GM18526 (cell line): ENCODE results near the gene GANAB.
A peak's percentile ranks its signal among the peaks of the same experiment; 100 is the strongest.

ENCODE experiments used
- POLR2A ChIP-seq: IDR thresholded peaks from 3 replicates; pipeline ENCODE4 v1.6.1; 2011; ENCODE audit not compliant: insufficient read length; ENCODE audit errors: extremely low read depth

The GANAB gene

GRCh38 chr11:62645946-62646824, at the start of gene GANAB:
Gene GANAB, minus strand, starts transcription at chr11:62646613. Its CDS starts 14 bp downstream, at chr11:62646599.
- TF ChIP-seq POLR2A, result peak; percentile 90

DNA sequence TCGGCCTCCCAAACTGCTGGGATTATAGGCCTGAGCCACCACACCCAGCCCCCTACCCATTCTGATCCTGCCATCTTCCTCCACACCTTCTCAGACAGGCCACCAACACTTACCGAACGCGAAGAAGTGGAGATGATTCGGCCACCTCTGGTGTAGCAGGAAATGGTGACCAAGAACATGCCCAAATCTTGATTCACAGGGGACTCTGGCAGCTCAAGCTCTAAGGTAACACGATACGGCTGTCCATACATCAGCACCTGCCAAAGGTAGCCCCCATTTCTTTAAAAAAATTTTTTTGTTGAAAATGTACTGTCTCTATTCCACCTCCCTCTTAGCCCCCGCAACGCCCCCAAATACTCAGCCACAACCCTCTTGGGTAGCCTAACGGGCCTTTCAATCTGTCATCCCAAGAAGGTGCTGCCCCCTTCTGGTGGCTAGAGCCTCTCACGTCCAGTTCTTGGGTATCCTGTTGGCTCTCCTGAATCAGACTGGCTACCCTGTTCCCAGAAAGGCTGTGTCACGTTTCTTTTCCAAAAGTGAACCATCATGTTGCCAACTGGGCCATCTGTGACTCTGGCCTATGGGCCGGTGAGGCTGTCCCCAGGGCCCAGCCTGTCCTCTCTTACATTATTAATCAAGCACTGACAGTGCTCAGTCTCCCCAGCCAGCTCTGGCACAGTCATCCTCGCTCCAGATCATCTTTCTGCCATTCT, 48.2 kb upstream of the GANAB start:
- TF ChIP-seq POLR2A, result no peak

GRCh38 chr11:62689421-62690183, 43.2 kb upstream of the GANAB start, which contains the start of gene LRRN4CL:
Gene LRRN4CL, minus strand, starts transcription at chr11:62689530. Its CDS starts 1,022 bp downstream, at chr11:62688508.
- TF ChIP-seq POLR2A, result no peak

- no peak for TF ChIP-seq POLR2A
Observed at GRCh38 chr11:62688491-62688890, 42.1 kb upstream of the GANAB start.

DNA sequence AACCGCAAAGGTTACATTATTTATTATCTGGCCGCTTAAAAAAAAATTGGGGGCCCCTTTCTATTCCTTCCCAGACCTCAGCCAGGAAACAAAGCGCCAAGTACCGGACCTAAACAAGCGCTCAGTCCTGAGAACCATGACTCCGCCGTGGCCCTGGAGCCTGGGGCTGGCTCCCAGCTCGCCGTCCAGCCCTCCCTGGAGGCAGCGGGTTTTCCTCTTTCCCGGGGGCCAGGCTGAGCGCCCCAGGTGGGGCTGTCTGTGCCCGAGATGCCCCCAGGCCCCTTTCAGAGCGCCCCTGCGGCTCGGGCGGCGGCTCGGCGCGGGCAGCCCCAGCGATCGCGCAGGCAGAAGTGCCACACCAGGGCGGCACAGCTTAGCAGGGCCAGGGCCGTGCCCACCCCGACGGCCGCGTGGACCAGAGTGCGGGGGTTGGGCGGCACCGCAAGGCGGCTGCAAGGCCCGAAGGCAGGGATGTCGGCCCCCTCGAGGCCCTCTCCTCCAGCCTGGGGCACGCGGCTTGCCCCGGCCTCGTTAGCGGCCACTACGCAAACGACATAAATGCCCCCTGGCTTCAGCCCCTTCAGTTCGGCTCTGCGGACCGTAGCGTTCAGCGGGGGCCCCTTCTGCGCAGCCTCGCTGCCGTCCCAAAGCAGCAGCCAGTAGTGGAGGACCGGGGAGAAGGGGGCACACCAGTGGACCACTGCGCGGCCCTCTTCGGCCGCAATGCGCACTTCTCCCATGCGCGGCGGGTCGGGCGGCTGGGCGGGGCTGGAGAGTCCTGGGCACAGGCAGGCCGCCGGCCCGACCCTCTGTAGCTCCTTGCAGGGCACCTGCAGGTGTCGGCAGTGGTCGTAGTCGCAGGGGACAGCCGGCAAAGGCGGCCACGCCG, 41.3 kb upstream of the GANAB start:
- TF ChIP-seq POLR2A, result no peak

DNA sequence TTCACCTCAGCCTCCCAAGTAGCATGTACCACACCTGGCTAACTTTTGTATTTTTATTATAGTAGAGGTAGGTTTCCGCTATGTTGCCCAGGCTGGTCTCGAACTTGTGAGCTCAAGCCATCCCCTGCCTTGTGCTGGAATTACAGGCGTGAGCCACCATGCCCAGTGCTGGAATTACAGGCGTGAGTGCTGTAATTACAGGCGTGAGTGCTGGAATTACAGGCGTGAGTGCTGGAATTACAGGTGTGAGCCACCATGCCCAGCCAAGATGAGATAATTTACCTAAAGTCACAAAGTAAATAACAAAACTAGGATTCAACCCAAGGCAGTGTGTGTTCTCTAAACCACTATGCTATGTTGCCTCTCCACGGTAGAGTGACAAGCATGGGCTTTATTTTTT, 36.1 kb upstream of the GANAB start:
- no peak for TF ChIP-seq POLR2A

- TF ChIP-seq POLR2A, result no peak
Observed at GRCh38 chr11:62680825-62681240, 34.4 kb upstream of the GANAB start.

GRCh38 chr11:62678770-62679696, 32.6 kb upstream of the GANAB start, which contains the start of gene UBXN1:
Gene UBXN1, minus strand, starts transcription at chr11:62679073. Its CDS starts 150 bp downstream, at chr11:62678923.
- TF ChIP-seq POLR2A, result peak; percentile 87

- no peak for TF ChIP-seq POLR2A
Observed at GRCh38 chr11:62678433-62678769, 32.0 kb upstream of the GANAB start.

DNA sequence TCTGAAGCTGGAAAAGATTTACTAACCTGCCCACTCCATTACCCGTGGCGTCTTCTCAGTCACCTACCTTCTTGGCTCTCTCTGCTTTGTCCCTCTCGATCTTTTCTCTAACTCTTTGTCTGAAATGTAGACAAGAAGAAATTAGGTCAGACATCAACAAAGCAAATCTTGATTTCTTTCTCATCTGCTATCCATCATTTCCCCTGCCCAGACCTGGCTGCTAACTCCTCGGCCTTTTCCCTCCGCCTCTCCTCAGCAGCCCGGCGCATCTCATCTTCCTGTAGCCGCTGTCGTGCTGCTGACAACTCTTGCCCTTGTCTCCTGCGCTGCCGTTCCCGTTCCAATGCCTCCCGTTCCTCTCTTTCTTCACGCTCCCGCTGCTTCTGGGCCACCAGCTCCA, 31.3 kb upstream of the GANAB start:
- no peak for TF ChIP-seq POLR2A

DNA sequence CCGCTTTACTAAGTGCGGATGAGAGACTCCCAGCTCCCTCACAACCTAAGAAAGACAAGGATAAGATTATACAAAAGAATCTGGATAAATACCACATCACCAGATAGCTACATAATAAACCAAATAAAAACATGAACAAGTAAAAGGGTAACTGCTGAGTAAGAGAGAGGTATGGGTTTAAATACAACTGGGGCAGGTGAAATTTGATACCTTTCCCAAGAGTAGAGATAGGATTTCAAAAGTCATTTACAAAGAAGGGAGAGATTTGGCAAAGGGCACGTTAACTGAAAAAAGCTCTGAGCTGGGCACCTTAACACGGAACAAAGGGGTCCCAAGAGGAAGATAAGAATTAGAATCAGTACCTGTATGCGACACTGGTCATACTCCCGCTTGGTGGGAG, 30.7 kb upstream of the GANAB start:
- TF ChIP-seq POLR2A, result no peak

- no peak for TF ChIP-seq POLR2A
Observed at GRCh38 chr11:62676698-62677097, 30.3 kb upstream of the GANAB start.

GRCh38 chr11:62673196-62673525, 26.7 kb upstream of the GANAB start:
- no peak for TF ChIP-seq POLR2A
